ENCODE data around the gene NKG7. TPM values are rescaled to one million over a fixed set of nuclear protein-coding genes. Genes with fewer than 3 reads are reported as not detected.

The NKG7 gene
- total and polyA plus RNA-seq, 2 of the 13 experiments (the other 11 are each of a cell fraction or from before 2014, with no cell fraction given), result 0.40 TPM; not detected in 1

- TF ChIP-seq ZNF138 (CRISPR knock-in tag; IDR thresholded peaks at IDR 0.05; ENCODE audit: low read depth), result no peak
- TF ChIP-seq MIXL1 (CRISPR knock-in tag; IDR thresholded peaks at IDR 0.05), result no peak
- TF ChIP-seq HIC2 (CRISPR knock-in tag; IDR thresholded peaks at IDR 0.05; ENCODE audit: low read depth), result no peak
- TF ChIP-seq CERS6 (CRISPR knock-in tag; IDR thresholded peaks at IDR 0.05), result no peak
- TF ChIP-seq TEAD2 (CRISPR knock-in tag; IDR thresholded peaks at IDR 0.05), result no peak
- TF ChIP-seq ZFY (CRISPR knock-in tag; IDR thresholded peaks at IDR 0.05), result no peak
- no peak for TF ChIP-seq HHEX (CRISPR knock-in tag; IDR thresholded peaks at IDR 0.05)
- TF ChIP-seq CHCHD3 (CRISPR knock-in tag; IDR thresholded peaks at IDR 0.05), result no peak
- TF ChIP-seq TBX3 (IDR thresholded peaks at IDR 0.05; ENCODE audit: borderline replicate concordance), result no peak
These were observed 38.7 kb upstream of the NKG7 start (continued) for GRCh38 chr19:51410950-51411748.

GRCh38 chr19:51407511-51408131 is 35.2 kb upstream of the NKG7 start:
- Histone ChIP-seq H3K79me2 (ENCODE audit: insufficient read depth, low read length) (no peaks in the 10 kb centered on the region), H3K4me2 (ENCODE audit: low read depth, low read length) (peak overlapping the region; percentile 36; the same call in 1 of the 2 replicates), H3K27ac (ENCODE audit: extremely low read length, insufficient read depth, low read length) (no peak overlapping the region), H3K9ac (ENCODE audit: insufficient read depth, low read depth, low read length) (no peak overlapping the region), H3K27me3 (ENCODE audit: control insufficient read depth in 1 of 2, insufficient read depth in 2 of 2, low read length in 2 of 2) (no peaks in the 10 kb centered on the region), H3K9me3 (ENCODE audit: low read length) (peaks cover 13% of the 10 kb centered on the region), H4K20me1 (ENCODE audit: insufficient read depth, low read length) (no peaks in the 10 kb centered on the region), H3K4me3 (replicated peaks in 1 of 3; ENCODE audit: insufficient read depth in 1 of 3, low read depth in 2 of 3, low read length in 3 of 3) (no peak overlapping the region), H3K36me3 (replicated peaks in 1 of 2; ENCODE audit: control insufficient read depth in 1 of 2, insufficient read depth in 2 of 2, low read length in 2 of 2) (no peaks in the 10 kb centered on the region), H3K4me1 (ENCODE audit: insufficient read depth, low read length) (peaks cover 19% of the 10 kb centered on the region), H2AFZ (ENCODE audit: low read length) (no peak overlapping the region)
- peak; percentile 92 for ATAC-seq
- in situ Hi-C loops (cut with HindIII; ENCODE audit: extremely low pct_ligation_motif_present, low pct_unique_long_range_greater_than_20kb), result no loop called here
- intact Hi-C loops (cut with micrococcal nuclease; ENCODE audit: unreplicated experiment), result loop anchor here (1.0 kb wide), 2 partner anchors 40 to 68 kb away; no protein-coding TSS in a partner anchor
- POLR2A ChIA-PET, result interaction anchor here (1.0 to 1.9 kb wide), 8 partner anchors 19 to 67 kb away, joined by 3 to 13 read pairs (median 5); partner anchors contain the start of gene ETFB
- 0% methylated on average over 3 of the region's 6 CpGs for WGBS (ENCODE audit: low lambda C conversion rate)
- CTCF ChIA-PET (ENCODE audit: low intra/inter-chr PET ratio, low total read pairs), result interaction anchor here (0.6 to 2.6 kb wide), 5 partner anchors 53 to 111 kb away, joined by 3 to 38 read pairs (median 3); no protein-coding TSS in a partner anchor
- BruUV-seq (replicated peaks), result no TSS peak
- FAIRE-seq, result peak; percentile 79
- peak; percentile 74 for DNase-seq (ENCODE audit: low spot score)
- no peak for TF ChIP-seq BRD4 (CRISPR knock-in tag; IDR thresholded peaks at IDR 0.05)
- TF ChIP-seq XRCC5 (optimal IDR thresholded peaks at IDR 0.05; ENCODE audit: low read length), result peak; percentile 45
- no peak for TF ChIP-seq PATZ1 (CRISPR knock-in tag; IDR thresholded peaks at IDR 0.05)
- no peak; the same call in 1 of the 2 replicates for TF ChIP-seq FOXA3 (CRISPR knock-in tag; IDR thresholded peaks at IDR 0.05)

All from HepG2 (cell line).